Gastroesophageal sphincter (tissue), 4 donors: ENCODE measurements around the gene TBC1D1. TPM values are rescaled to one million over a fixed set of nuclear protein-coding genes. Genes with fewer than 3 reads are reported as not detected.

ENCODE experiments used
- ATAC-seq: fragments of 150-250 bp; one replicate; pipeline ENCODE4 v1.9.1; 2016; ENCODE audit warnings: mild to moderate bottlenecking, moderate library complexity
- H3K27ac ChIP-seq, 4 donors: fragments of 200-600 bp; sonication (generic) in 3 of 4; 1 replicate in 3 of 4; 2 replicates in 1 of 4; pipeline ENCODE4 v1.5.1; 2016 to 2019
- H3K27me3 ChIP-seq: fragments of 200-600 bp; sonication (generic); one replicate; pipeline ENCODE4 v1.5.1; 2019
- H3K36me3 ChIP-seq, 2 donors: fragments of 200-600 bp; sonication (generic); one replicate each; pipeline ENCODE4 v1.5.1; 2019; ENCODE audit warnings: control low read depth in 1 of 2
- H3K4me1 ChIP-seq, 3 donors: fragments of 200-600 bp; sonication (generic); 1 replicate in 2 of 3; 2 replicates in 1 of 3; pipeline ENCODE4 v1.5.1; 2016 to 2019; ENCODE audit warnings: control low read depth in 2 of 3
- H3K4me3 ChIP-seq, 2 donors: fragments of 200-600 bp; sonication (generic); one replicate each; pipeline ENCODE4 v1.5.1; 2019; ENCODE audit warnings: mild to moderate bottlenecking in 1 of 2, moderate library complexity in 1 of 2
- H3K9me3 ChIP-seq, 3 donors: fragments of 200-600 bp; sonication (generic); one replicate each; pipeline ENCODE4 v1.5.1; 2017 to 2019; ENCODE audit warnings: control low read depth in 2 of 3
- EP300 ChIP-seq: sonication (generic); formaldehyde crosslinking; IDR thresholded peaks from one replicate; pipeline ENCODE4 v1.6.1; 2017; ENCODE audit warnings: antibody characterized with exemption, mild to moderate bottlenecking
- POLR2A ChIP-seq, 2 donors: fragments of 450-650 bp; IDR thresholded peaks; one replicate each; pipeline ENCODE4 v1.6.1; 2017; ENCODE audit warnings: antibody characterized with exemption in 2 of 2, mild to moderate bottlenecking in 2 of 2, moderate library complexity in 1 of 2
- POLR2AphosphoS5 ChIP-seq: sonication (generic); formaldehyde crosslinking; IDR thresholded peaks from one replicate; pipeline ENCODE4 v1.6.1; 2017; ENCODE audit warnings: antibody characterized with exemption
- WGBS, 2 donors: methylation state at CpG; one replicate each; pipeline ENCODE4 v1.1.5; 2018; ENCODE audit warnings: low coverage in 1 of 2; 5-methylcytosine and 5-hydroxymethylcytosine counted together
- total RNA-seq, 4 donors: library from RNA; depleted of rRNA; stranded (reverse); fragments of >200 nt; gene quantifications; one replicate each; pipeline ENCODE4 v1.1.0, GENCODE V29; 2016
- TF ChIP-seq, protein P1 (sequence below), 4 experiments: fragments of 200-600 bp in 2 of 4; fragments of 450-650 bp in 2 of 4; sonication (generic) in 1 of 4; IDR thresholded peaks; one replicate each; pipeline ENCODE4 v1.5.1; 2017 to 2019; ENCODE audit warnings: antibody characterized with exemption in 4 of 4, mild to moderate bottlenecking in 2 of 4, moderate library complexity in 2 of 4

The TBC1D1 gene
- total RNA-seq, 4 donors from 2014 or later, result 190 to 279 (median 241) TPM

DNA sequence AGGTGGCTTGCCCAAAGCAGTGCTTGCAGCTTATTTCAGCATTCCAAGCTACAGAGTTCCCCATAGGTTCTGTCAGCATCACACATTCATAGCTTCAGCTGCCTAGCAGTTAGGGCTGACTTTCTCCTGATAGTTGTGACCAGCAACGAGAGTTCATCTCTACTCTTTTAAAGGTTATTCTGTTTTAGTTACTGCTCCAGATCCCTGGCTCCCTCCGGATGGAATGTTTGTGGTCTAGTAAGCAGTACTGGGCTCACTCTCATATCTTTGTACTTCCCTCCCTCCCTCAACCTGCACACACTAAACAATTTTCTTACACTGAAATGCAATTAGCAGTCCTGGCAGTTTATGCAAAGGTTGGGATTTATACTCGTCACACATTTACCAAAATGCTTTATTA is 113.2 kb downstream of the TBC1D1 start:
- Histone ChIP-seq H3K4me3 (no peak overlapping the region), H3K36me3 (no peaks in the 10 kb centered on the region), H3K27me3 (no peaks in the 10 kb centered on the region), H3K27ac (peak overlapping the region in 1 of 4 donors; percentile 13), H3K4me1 (peaks cover 0 to 95% (median 20%) of the 10 kb centered on the region in 3 donors), H3K9me3 (no peaks in the 10 kb centered on the region)
- TF ChIP-seq POLR2A (IDR thresholded peaks at IDR 0.05) (no peak), EP300 (no peak), POLR2AphosphoS5 (no peak)
- TF ChIP-seq, protein P1, sequence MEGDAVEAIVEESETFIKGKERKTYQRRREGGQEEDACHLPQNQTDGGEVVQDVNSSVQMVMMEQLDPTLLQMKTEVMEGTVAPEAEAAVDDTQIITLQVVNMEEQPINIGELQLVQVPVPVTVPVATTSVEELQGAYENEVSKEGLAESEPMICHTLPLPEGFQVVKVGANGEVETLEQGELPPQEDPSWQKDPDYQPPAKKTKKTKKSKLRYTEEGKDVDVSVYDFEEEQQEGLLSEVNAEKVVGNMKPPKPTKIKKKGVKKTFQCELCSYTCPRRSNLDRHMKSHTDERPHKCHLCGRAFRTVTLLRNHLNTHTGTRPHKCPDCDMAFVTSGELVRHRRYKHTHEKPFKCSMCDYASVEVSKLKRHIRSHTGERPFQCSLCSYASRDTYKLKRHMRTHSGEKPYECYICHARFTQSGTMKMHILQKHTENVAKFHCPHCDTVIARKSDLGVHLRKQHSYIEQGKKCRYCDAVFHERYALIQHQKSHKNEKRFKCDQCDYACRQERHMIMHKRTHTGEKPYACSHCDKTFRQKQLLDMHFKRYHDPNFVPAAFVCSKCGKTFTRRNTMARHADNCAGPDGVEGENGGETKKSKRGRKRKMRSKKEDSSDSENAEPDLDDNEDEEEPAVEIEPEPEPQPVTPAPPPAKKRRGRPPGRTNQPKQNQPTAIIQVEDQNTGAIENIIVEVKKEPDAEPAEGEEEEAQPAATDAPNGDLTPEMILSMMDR (IDR thresholded peaks at IDR 0.05), result no peak
- WGBS, 2 donors, result 30 to 31% methylated on average over 2 to 3 of the region's 3 CpGs
- ATAC-seq, result no peak

DNA sequence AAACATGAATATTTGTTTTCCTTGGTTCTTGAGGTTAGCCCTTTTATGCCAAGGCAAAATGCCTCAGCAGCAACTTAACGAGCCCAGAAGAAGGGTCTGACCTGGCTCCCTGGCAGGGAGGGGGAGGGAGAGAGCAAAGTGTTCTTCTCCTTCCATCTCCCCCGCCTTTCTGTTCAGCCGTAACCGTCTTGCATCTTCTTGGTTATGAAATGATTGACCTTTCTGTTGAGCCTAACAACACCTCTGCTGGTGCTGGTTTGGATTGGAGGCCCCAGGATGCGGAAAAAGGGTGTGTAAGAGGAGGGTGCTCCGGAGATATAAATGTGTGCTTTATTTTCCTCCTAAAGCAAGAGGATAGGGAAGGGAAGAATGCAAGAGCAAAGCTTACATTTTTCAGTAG is 114.0 kb downstream of the TBC1D1 start:
- Histone ChIP-seq H3K27me3 (no peaks in the 10 kb centered on the region), H3K27ac (peak overlapping the region; percentile 19 to 63 (median 30)), H3K4me1 (peaks cover 5 to 95% (median 20%) of the 10 kb centered on the region in 3 donors), H3K9me3 (no peaks in the 10 kb centered on the region), H3K36me3 (no peaks in the 10 kb centered on the region), H3K4me3 (no peak overlapping the region)
- no peak for ATAC-seq
- 60% methylated on average over 1 to 6 of the region's 6 CpGs for WGBS, 2 donors
- no peak for TF ChIP-seq POLR2AphosphoS5
- TF ChIP-seq, protein P1 (IDR thresholded peaks at IDR 0.05), result no peak
- TF ChIP-seq POLR2A (IDR thresholded peaks at IDR 0.05), result no peak
- no peak for TF ChIP-seq EP300

DNA sequence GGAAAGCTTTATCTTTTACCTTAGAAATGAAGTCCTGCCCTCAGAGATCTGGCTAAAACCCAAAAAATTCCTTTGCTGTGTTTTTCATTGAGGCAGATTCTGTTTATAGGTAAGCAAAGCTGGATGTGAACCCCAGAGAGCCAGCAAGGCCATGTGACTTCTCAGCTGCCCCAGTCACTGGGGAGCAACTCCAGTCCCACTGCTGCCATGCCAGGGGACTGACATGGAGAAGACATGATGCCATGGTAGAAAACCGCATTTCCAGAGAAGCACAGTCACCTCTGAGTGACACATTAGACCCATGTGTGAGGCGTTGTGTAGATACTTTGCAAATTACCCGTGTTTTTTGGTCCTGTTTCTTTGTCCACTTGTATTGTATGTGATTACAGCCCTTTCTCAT is 114.8 kb downstream of the TBC1D1 start:
- WGBS, 2 donors, result 77 to 93% methylated on average over 2 to 3 of the region's 3 CpGs
- no peaks in the 10 kb centered on the region for H3K27me3 ChIP-seq
- H3K36me3 ChIP-seq, result no peaks in the 10 kb centered on the region
- H3K4me1 ChIP-seq, result peaks cover 10 to 97% (median 20%) of the 10 kb centered on the region in 3 donors
- peak overlapping the region; percentile 19 to 63 (median 30) for H3K27ac ChIP-seq
- H3K4me3 ChIP-seq, result no peak overlapping the region
- TF ChIP-seq, protein P1 (IDR thresholded peaks at IDR 0.05), result no peak
- no peak for TF ChIP-seq POLR2A (IDR thresholded peaks at IDR 0.05)
- TF ChIP-seq EP300, result no peak
- no peak for TF ChIP-seq POLR2AphosphoS5
- ATAC-seq, result no peak
- H3K9me3 ChIP-seq, result no peaks in the 10 kb centered on the region

DNA sequence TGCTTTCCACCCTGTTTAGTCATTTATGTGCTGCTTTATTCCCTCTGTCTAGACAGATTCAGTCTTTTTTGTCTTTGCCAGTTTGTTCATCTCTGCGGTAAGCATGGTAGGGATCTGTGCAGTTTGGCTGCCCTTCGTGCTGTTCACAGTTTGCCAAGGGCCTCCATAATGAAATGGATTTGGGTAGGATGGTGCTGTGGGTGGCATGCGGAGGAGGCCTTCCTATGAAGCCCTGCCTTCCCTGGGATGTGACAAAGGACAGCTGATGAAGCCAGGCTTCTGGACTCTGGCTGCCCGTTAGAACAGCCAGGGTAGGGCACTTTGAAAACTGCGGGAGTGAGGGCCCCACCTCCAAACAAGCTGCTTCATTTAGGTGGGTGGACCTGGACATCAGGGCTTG is 116.8 kb downstream of the TBC1D1 start:
- WGBS, 2 donors, result no CpG with 5 or more reads among the region's 5 CpGs
- Histone ChIP-seq H3K4me3 (no peak overlapping the region), H3K36me3 (no peaks in the 10 kb centered on the region), H3K9me3 (no peaks in the 10 kb centered on the region), H3K4me1 (peaks cover 10 to 100% (median 20%) of the 10 kb centered on the region in 3 donors), H3K27ac (no peak overlapping the region), H3K27me3 (no peaks in the 10 kb centered on the region)
- TF ChIP-seq POLR2AphosphoS5 (no peak), EP300 (no peak), POLR2A (IDR thresholded peaks at IDR 0.05) (no peak)
- ATAC-seq, result no peak

DNA sequence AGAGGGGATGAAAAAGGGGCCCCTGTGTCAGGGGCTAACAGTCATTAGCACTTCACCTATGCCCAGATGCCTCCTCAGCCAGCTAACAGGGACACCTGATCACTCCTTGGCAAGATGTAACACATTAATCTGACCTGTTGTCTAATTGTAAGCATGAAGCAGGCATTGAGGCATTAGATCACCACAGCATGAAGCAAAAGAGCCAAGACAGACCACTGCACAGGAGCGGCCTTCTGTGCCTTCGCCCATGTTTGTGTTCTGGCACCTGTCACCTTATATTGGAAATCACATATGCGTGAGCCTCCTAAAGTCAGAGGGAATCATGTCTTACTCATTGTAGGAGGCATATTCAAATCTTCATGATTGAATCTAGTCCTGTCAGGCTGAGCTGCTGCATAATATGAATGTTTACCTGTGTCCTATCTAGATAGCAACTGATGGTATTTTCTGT is 117.7 kb downstream of the TBC1D1 start:
- Histone ChIP-seq H3K27me3 (no peaks in the 10 kb centered on the region), H3K9me3 (no peaks in the 10 kb centered on the region), H3K4me3 (no peak overlapping the region), H3K36me3 (no peaks in the 10 kb centered on the region), H3K27ac (peak overlapping the region in 1 of 4 donors; percentile 22), H3K4me1 (peaks cover 10 to 97% (median 21%) of the 10 kb centered on the region in 3 donors)
- no peak for ATAC-seq
- TF ChIP-seq, protein P1 (IDR thresholded peaks at IDR 0.05), result no peak
- TF ChIP-seq POLR2AphosphoS5, result no peak
- TF ChIP-seq EP300, result no peak
- no peak for TF ChIP-seq POLR2A (IDR thresholded peaks at IDR 0.05)
- 66 to 67% methylated on average over 1 to 3 of the region's 3 CpGs for WGBS, 2 donors
